GM20000 (cell line): ENCODE results near the gene GPC6.

Experiments used
- DNase-seq: peaks from one replicate; pipeline ENCODE4 v3.0.0; 2012; ENCODE audit warnings: low spot score
- CTCF ChIP-seq: IDR thresholded peaks from 2 replicates; pipeline ENCODE4 v1.5.1; 2012; ENCODE audit warnings: mild to moderate bottlenecking, control low read depth; ENCODE audit errors: extremely low read depth, missing control alignments

The GPC6 gene

GRCh38 chr13:93304868-93305613 is 78.4 kb downstream of the GPC6 start:
- DNase-seq = no peak
- TF ChIP-seq CTCF = no peak

- DNase-seq = no peak
- no peak for TF ChIP-seq CTCF
Measured at GRCh38 chr13:93305886-93306285, 79.3 kb downstream of the GPC6 start.

GRCh38 chr13:93307136-93307535 is 80.5 kb downstream of the GPC6 start:
- no peak for DNase-seq
- no peak for TF ChIP-seq CTCF

GRCh38 chr13:93307651-93308050 is 81.0 kb downstream of the GPC6 start:
- DNase-seq = no peak

GRCh38 chr13:93309886-93310523 is 83.4 kb downstream of the GPC6 start:
- no peak for TF ChIP-seq CTCF
- DNase-seq = no peak

More at GRCh38 chr13:93307651-93308050, 81.0 kb downstream of the GPC6 start:
- no peak for TF ChIP-seq CTCF

- no peak for TF ChIP-seq CTCF
- DNase-seq = no peak
Measured at GRCh38 chr13:93316841-93317240, 90.2 kb downstream of the GPC6 start.

GRCh38 chr13:93318534-93319254 is 92.1 kb downstream of the GPC6 start:
- no peak for DNase-seq
- no peak for TF ChIP-seq CTCF
